ENCODE results near the gene LUZP4.
A peak's percentile ranks its signal among the peaks of the same experiment; 100 is the strongest.

DNA sequence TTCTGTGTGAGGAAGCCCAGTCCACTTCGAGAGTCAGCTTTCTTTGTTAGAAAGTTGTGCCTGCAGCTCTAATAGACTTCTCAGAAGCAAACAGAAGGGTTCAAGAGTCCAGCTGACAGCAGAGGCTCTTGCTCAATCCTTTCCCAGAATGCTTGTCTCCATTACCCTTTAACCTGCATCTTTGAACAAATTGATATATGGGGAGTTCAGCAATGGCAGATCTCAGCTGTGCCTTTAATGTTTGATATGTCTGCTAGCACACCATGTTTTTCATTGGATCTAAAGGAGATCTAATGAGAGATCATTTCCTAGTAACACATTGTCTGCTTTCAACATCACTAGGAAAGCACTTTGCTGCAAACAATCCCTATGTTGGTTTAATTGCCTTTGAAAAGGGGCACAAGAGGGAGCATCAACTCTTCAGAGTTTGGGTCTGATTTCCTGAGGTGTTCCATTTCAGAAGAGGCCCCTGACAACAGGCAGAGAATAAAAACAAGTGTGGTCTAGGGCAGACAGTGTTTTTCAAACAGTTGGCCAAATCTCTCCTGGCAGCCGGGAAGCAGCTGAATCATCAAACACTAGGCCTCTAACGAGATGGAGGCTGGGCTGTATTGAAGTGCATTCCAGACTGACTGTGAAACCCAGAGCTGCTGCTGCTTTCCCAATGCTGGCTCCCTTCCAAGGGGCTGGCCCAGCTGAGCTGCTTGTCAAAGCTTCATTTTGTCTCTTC is 55.5 kb downstream of the LUZP4 start:
- no peak for TF ChIP-seq EP300 (IDR thresholded peaks at IDR 0.05; ENCODE audit: low read depth)
- TF ChIP-seq POLR2AphosphoS5 (IDR thresholded peaks at IDR 0.05): peak in 2 of 3 donors; percentile 33 to 36
